ENCODE results near the gene EIF4E3.
A peak's percentile ranks its signal among the peaks of the same experiment; 100 is the strongest.

EIF4E3 gene

DNA sequence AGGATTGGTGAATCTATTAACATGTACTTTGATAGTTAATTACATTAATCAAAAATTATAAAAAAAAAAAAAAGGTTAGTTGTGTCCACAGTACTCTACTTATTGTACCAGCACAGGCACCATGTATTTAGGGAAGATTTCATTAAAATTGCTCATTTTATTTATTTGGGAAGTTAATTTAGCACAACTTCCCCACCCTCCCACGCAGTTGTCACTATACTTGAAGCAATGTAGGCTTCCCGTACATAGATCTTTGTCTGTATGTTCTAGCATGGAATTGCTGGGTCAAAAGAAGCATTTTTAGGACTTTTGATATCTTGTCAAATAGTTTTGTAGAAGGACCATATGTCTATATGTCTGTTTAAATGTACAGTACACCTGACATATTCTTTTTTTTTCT, 32.9 kb upstream of the EIF4E3 start:
- Histone ChIP-seq H3K23ac (ENCODE audit: low read length) (no peak overlapping the region), H3K4me3 (ENCODE audit: low read length) (no peak overlapping the region), H3K4me1 (ENCODE audit: control insufficient read depth, low read depth, low read length) (no peaks in the 10 kb centered on the region), H3K9ac (ENCODE audit: low read length) (no peak overlapping the region), H3K36me3 (ENCODE audit: control insufficient read depth, insufficient read depth, low read length) (no peaks in the 10 kb centered on the region), H2BK120ac (ENCODE audit: low read depth, low read length) (no peak overlapping the region), H4K5ac (ENCODE audit: low read length) (no peak overlapping the region), H3K27ac (ENCODE audit: low read depth, low read length) (no peak overlapping the region), H2AK5ac (ENCODE audit: low read length) (no peak overlapping the region), H3K4ac (ENCODE audit: low read depth, low read length) (no peak overlapping the region), H3K18ac (ENCODE audit: low read length) (no peak overlapping the region), H4K8ac (ENCODE audit: low read depth, low read length) (no peak overlapping the region), H3K27me3 (ENCODE audit: insufficient read depth, low read length, poor library complexity) (peaks cover 6% of the 10 kb centered on the region), H3K56ac (ENCODE audit: low read length) (no peak overlapping the region), H2BK15ac (replicated peaks; ENCODE audit: low read depth) (no peak overlapping the region), H3K79me2 (ENCODE audit: control insufficient read depth, insufficient read depth, low read length) (no peaks in the 10 kb centered on the region), H2BK5ac (ENCODE audit: low read length) (no peak overlapping the region), H3K4me2 (ENCODE audit: low read length) (no peak overlapping the region), H3K79me1 (ENCODE audit: low read length) (no peaks in the 10 kb centered on the region)
- no CpG with 5 or more reads among the region's 2 CpGs for WGBS (ENCODE audit: extremely low coverage, insufficient coverage, low lambda C conversion rate)
- no peak for DNase-seq

DNA sequence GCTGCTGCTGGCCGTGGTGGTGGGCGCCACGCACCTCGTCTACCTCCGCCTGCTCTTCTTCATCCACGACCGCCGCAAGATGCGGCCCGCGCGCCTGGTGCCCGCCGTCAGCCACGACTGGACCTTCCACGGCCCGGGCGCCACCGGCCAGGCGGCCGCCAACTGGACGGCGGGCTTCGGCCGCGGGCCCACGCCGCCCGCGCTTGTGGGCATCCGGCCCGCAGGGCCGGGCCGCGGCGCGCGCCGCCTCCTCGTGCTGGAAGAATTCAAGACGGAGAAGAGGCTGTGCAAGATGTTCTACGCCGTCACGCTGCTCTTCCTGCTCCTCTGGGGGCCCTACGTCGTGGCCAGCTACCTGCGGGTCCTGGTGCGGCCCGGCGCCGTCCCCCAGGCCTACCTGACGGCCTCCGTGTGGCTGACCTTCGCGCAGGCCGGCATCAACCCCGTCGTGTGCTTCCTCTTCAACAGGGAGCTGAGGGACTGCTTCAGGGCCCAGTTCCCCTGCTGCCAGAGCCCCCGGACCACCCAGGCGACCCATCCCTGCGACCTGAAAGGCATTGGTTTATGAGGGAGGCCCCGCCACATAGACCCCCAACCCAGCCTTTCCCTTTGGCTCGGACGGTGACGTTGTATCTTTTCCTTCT, 29.5 kb upstream of the EIF4E3 start:
- Histone ChIP-seq H3K79me1 (ENCODE audit: low read length) (no peaks in the 10 kb centered on the region), H3K4me1 (ENCODE audit: control insufficient read depth, low read depth, low read length) (no peaks in the 10 kb centered on the region), H2BK5ac (ENCODE audit: low read length) (no peak overlapping the region), H3K9ac (ENCODE audit: low read length) (peak overlapping the region; percentile 92), H3K36me3 (ENCODE audit: control insufficient read depth, insufficient read depth, low read length) (no peaks in the 10 kb centered on the region), H3K56ac (ENCODE audit: low read length) (peak overlapping the region; percentile 100), H2BK120ac (ENCODE audit: low read depth, low read length) (no peak overlapping the region), H3K4ac (ENCODE audit: low read depth, low read length) (no peak overlapping the region), H3K27ac (ENCODE audit: low read depth, low read length) (no peak overlapping the region), H2BK15ac (replicated peaks; ENCODE audit: low read depth) (no peak overlapping the region), H3K4me2 (ENCODE audit: low read length) (peak overlapping the region; percentile 93), H2AK5ac (ENCODE audit: low read length) (no peak overlapping the region), H4K5ac (ENCODE audit: low read length) (no peak overlapping the region), H3K4me3 (ENCODE audit: low read length) (peak overlapping the region; percentile 64), H3K18ac (ENCODE audit: low read length) (no peak overlapping the region), H3K27me3 (ENCODE audit: insufficient read depth, low read length, poor library complexity) (peaks cover 18% of the 10 kb centered on the region), H3K79me2 (ENCODE audit: control insufficient read depth, insufficient read depth, low read length) (no peaks in the 10 kb centered on the region), H3K23ac (ENCODE audit: low read length) (peak overlapping the region; percentile 80), H4K8ac (ENCODE audit: low read depth, low read length) (no peak overlapping the region)
- peak; percentile 15 for DNase-seq
- no CpG with 5 or more reads among the region's 65 CpGs for WGBS (ENCODE audit: extremely low coverage, insufficient coverage, low lambda C conversion rate)

DNA sequence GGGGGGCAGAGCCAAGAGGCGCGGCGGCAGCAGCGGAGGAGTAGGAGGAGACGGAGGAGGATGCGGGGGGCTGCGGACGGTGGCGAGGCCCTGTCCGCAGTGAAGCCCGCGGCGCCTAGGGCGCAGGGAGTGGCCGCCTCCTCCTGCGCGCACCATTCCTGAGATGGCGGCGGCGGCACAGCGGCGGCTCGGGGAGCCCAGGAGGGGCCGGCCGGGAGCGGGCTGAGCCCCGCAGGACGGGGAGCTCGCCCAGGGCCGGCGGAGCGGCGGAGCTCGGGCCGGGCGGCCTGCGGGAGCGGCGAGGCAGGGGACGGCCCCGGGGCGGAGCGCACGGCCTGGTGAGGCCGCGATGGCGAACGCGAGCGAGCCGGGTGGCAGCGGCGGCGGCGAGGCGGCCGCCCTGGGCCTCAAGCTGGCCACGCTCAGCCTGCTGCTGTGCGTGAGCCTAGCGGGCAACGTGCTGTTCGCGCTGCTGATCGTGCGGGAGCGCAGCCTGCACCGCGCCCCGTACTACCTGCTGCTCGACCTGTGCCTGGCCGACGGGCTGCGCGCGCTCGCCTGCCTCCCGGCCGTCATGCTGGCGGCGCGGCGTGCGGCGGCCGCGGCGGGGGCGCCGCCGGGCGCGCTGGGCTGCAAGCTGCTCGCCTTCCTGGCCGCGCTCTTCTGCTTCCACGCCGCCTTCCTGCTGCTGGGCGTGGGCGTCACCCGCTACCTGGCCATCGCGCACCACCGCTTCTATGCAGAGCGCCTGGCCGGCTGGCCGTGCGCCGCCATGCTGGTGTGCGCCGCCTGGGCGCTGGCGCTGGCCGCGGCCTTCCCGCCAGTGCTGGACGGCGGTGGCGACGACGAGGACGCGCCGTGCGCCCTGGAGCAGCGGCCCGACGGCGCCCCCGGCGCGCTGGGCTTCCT, 28.8 kb upstream of the EIF4E3 start, which contains the start of gene GPR27:
GPR27 (plus strand) TSS at position 155 of the 909 bp plus-strand sequence; CDS start at position 350, 195 bp downstream.
- H3K27ac ChIP-seq (ENCODE audit: low read depth, low read length): no peak within 1 kb of the TSS
- peaks cover 18% of the 10 kb centered on the region for H3K27me3 ChIP-seq (ENCODE audit: insufficient read depth, low read length, poor library complexity)
- peak within 1 kb of the TSS; percentile 92 for H3K9ac ChIP-seq (ENCODE audit: low read length)
- H2AK5ac ChIP-seq (ENCODE audit: low read length): no peak within 1 kb of the TSS
- H3K23ac ChIP-seq (ENCODE audit: low read length): peak within 1 kb of the TSS; percentile 96
- no peak within 1 kb of the TSS for H2BK15ac ChIP-seq (replicated peaks; ENCODE audit: low read depth)
- peak within 1 kb of the TSS; percentile 100 for H3K56ac ChIP-seq (ENCODE audit: low read length)
- peak within 1 kb of the TSS; percentile 64 for H3K4me3 ChIP-seq (ENCODE audit: low read length)
- H2BK120ac ChIP-seq (ENCODE audit: low read depth, low read length): no peak within 1 kb of the TSS
- H3K4me2 ChIP-seq (ENCODE audit: low read length): peak within 1 kb of the TSS; percentile 93
- peak within 1 kb of the TSS; percentile 2 for H3K4ac ChIP-seq (ENCODE audit: low read depth, low read length)
- no peaks in the 10 kb centered on the region for H3K79me2 ChIP-seq (ENCODE audit: control insufficient read depth, insufficient read depth, low read length)
- H3K79me1 ChIP-seq (ENCODE audit: low read length): no peaks in the 10 kb centered on the region
- H3K36me3 ChIP-seq (ENCODE audit: control insufficient read depth, insufficient read depth, low read length): no peaks in the 10 kb centered on the region
- DNase-seq: peak; percentile 54
- no peak within 1 kb of the TSS for H4K5ac ChIP-seq (ENCODE audit: low read length)
- H3K18ac ChIP-seq (ENCODE audit: low read length): peak within 1 kb of the TSS; percentile 2
- no peak within 1 kb of the TSS for H2BK5ac ChIP-seq (ENCODE audit: low read length)
- no peak within 1 kb of the TSS for H4K8ac ChIP-seq (ENCODE audit: low read depth, low read length)
- WGBS (ENCODE audit: extremely low coverage, insufficient coverage, low lambda C conversion rate): no CpG with 5 or more reads among the region's 131 CpGs
- no peaks in the 10 kb centered on the region for H3K4me1 ChIP-seq (ENCODE audit: control insufficient read depth, low read depth, low read length)

DNA sequence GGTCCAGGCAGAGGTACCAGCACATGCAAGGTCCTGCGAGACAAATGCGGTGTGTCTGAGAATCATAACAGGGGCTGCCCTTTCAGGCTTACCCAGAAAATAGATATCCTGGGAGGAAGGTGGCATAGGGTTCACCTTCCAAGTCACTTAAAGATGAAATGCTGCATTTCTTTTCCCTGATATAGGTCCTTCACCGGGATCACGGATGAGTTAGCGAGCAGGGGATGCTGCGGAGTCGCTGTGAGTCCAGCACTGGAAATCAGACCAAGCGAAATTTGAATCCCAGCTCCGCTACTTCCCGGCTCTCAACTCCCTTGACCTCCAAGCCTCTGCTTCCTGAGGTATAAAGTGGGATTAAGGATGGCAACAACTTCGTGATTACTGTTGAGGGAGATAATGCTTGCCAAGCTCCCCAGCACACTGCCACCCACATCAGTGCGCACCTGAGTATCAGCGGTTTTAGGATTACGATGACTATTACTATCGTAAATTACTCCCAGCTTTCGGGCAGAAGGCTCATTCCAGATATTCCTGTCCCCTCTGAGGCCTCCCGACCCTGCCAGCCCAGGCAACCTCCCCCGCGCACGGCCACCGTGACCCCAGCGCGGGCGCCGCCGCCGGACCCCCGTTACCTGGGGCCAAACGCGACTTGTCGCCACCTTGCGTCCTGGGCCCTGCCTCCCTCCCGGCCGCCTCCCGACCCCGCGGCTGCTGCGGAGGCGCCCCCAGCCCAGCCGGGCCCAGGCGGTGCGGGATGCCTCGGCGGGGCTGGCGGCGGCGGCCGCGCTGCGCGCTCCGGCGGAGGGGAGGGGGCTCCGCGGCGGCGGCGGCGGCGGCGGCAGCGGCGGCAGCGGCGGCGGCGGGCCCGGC, 27.9 kb upstream of the EIF4E3 start:
- H3K4ac ChIP-seq (ENCODE audit: low read depth, low read length): peak overlapping the region; percentile 2
- H3K18ac ChIP-seq (ENCODE audit: low read length): peak overlapping the region; percentile 2
- no peaks in the 10 kb centered on the region for H3K79me2 ChIP-seq (ENCODE audit: control insufficient read depth, insufficient read depth, low read length)
- no peaks in the 10 kb centered on the region for H3K79me1 ChIP-seq (ENCODE audit: low read length)
- no peak overlapping the region for H2BK120ac ChIP-seq (ENCODE audit: low read depth, low read length)
- no peak overlapping the region for H4K8ac ChIP-seq (ENCODE audit: low read depth, low read length)
- peak; percentile 22 for DNase-seq
- no CpG with 5 or more reads among the region's 68 CpGs for WGBS (ENCODE audit: extremely low coverage, insufficient coverage, low lambda C conversion rate)
- no peaks in the 10 kb centered on the region for H3K36me3 ChIP-seq (ENCODE audit: control insufficient read depth, insufficient read depth, low read length)
- peak overlapping the region; percentile 54 for H3K9ac ChIP-seq (ENCODE audit: low read length)
- peak overlapping the region; percentile 3 for H3K4me3 ChIP-seq (ENCODE audit: low read length)
- H4K5ac ChIP-seq (ENCODE audit: low read length): no peak overlapping the region
- H3K27me3 ChIP-seq (ENCODE audit: insufficient read depth, low read length, poor library complexity): peaks cover 18% of the 10 kb centered on the region
- H3K4me1 ChIP-seq (ENCODE audit: control insufficient read depth, low read depth, low read length): no peaks in the 10 kb centered on the region
- no peak overlapping the region for H2BK15ac ChIP-seq (replicated peaks; ENCODE audit: low read depth)
- peak overlapping the region; percentile 45 for H3K4me2 ChIP-seq (ENCODE audit: low read length)
- H2AK5ac ChIP-seq (ENCODE audit: low read length): no peak overlapping the region
- no peak overlapping the region for H3K27ac ChIP-seq (ENCODE audit: low read depth, low read length)
- H3K23ac ChIP-seq (ENCODE audit: low read length): no peak overlapping the region
- no peak overlapping the region for H2BK5ac ChIP-seq (ENCODE audit: low read length)
- H3K56ac ChIP-seq (ENCODE audit: low read length): peak overlapping the region; percentile 70

DNA sequence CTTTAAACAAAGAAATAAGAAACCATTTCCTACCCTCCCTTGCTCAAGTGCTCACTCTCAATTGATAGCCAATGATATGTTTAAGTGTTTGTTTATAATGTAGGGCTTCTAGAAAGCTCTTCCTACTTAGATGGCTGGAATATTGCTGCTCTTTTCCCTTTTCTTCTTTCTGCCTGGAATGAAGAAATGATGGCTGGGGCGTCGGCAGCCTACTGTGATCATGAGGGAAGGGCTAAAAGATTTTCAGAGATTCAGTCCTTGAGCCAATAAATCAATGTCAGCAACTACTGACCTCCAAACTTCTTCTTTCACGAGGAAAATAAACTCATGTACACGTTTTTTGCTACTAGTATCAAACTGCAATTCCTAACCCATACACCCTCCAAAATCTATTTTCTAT, 26.4 kb upstream of the EIF4E3 start:
- Histone ChIP-seq H3K23ac (ENCODE audit: low read length) (no peak overlapping the region), H2BK15ac (replicated peaks; ENCODE audit: low read depth) (no peak overlapping the region), H3K27ac (ENCODE audit: low read depth, low read length) (no peak overlapping the region), H3K27me3 (ENCODE audit: insufficient read depth, low read length, poor library complexity) (peaks cover 18% of the 10 kb centered on the region), H3K4me2 (ENCODE audit: low read length) (no peak overlapping the region), H4K8ac (ENCODE audit: low read depth, low read length) (no peak overlapping the region), H3K4ac (ENCODE audit: low read depth, low read length) (no peak overlapping the region), H2BK120ac (ENCODE audit: low read depth, low read length) (no peak overlapping the region), H2BK5ac (ENCODE audit: low read length) (no peak overlapping the region), H2AK5ac (ENCODE audit: low read length) (no peak overlapping the region), H3K18ac (ENCODE audit: low read length) (no peak overlapping the region), H3K56ac (ENCODE audit: low read length) (no peak overlapping the region), H3K9ac (ENCODE audit: low read length) (no peak overlapping the region), H3K36me3 (ENCODE audit: control insufficient read depth, insufficient read depth, low read length) (no peaks in the 10 kb centered on the region), H3K79me2 (ENCODE audit: control insufficient read depth, insufficient read depth, low read length) (no peaks in the 10 kb centered on the region), H3K79me1 (ENCODE audit: low read length) (no peaks in the 10 kb centered on the region), H3K4me3 (ENCODE audit: low read length) (no peak overlapping the region), H4K5ac (ENCODE audit: low read length) (no peak overlapping the region), H3K4me1 (ENCODE audit: control insufficient read depth, low read depth, low read length) (no peaks in the 10 kb centered on the region)
- WGBS (ENCODE audit: extremely low coverage, insufficient coverage, low lambda C conversion rate): 100% methylated on average over 1 of the region's 4 CpGs
- no peak for DNase-seq
